Activated T-helper 1 cell treated with anti-CD3 and anti-CD28 coated beads, Interleukin-2, amount 50 U/mL, for 16 hours (primary cell): ENCODE results near the gene ITGB6.
"Not testable (repeated sequence)": the region's sequence is repeated elsewhere in the genome, so short reads cannot be mapped to it uniquely, and the experiment has no call there.

ENCODE experiments used
- DNase-seq, 2 donors: peaks; one replicate each; pipeline ENCODE4 v3.0.0-alpha.2; 2020; ENCODE audit warnings: low read depth in 1 of 2, low spot score in 1 of 2

Gene ITGB6

DNA sequence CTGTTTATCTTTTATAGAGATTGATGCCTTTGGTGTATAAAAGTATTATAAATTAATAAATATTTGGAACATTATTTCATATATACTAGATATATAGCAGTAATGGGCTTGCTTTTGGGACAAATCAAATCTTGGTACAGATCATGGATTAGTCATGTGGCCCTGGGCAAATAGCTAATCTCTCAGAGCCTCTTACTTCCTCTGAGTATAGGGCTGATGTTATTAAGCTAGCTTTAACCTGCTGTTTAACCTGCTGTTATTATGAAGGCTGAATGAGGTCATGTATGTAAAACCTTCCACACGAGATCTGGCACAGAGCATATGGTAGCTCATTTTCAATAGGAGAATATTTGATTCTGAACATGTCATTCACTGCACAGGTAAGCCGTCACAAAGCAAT lies 5.7 kb downstream of the ITGB6 start:
- DNase-seq = no peak

DNA sequence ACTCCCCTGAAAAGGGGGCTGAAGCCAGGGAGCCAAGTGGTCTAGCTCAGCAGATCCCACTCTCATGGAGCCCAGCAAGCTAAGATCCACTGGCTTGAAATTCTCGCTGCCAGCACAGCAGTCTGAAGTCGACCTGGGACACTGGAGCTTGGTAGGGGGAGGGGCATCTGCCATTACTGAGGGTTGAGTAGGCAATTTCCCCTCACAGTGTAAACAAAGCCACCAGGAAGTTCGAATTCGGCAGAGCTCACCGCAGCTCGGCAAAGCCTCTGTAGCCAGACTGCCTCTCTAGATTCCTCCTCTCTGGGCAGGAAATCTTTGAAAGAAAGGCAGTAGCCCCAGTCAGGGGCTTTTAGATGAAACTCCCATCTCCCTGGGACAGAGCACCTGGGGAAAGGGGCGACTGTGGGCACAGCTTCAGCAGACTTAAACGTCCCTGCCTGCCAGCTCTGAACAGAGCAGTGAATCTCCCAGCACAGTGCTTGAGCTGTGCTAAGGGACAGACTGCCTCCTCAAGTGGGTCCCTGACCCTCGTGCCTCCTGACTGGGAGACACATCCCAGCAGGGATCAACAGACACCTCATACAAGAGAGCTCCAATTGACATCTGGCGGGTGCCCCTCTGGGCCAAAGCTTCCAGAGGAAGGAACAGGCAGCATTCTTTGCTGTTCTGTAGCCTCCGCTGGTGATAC lies 18.8 kb downstream of the ITGB6 start:
- not testable (repeated sequence) for DNase-seq

DNA sequence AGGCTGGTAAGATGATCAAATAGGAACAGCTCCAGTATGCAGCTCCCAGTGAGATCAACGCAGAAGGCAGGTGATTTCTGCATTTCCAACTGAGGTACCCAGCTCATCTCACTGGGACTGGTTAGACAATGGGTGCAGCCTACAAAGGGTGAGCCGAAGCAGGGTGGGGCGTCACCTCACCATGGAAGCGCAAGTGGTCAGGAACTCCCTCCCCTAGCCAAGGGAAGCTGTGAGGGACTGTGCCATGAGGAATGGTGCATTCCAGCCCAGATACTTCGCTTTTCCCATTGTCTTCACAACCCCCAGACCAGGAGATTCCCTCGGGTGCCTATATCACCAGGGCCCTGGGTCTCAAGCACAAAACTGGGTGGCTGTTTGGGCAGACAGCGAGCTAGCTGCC lies 19.4 kb downstream of the ITGB6 start:
- DNase-seq = not testable (repeated sequence)

DNA sequence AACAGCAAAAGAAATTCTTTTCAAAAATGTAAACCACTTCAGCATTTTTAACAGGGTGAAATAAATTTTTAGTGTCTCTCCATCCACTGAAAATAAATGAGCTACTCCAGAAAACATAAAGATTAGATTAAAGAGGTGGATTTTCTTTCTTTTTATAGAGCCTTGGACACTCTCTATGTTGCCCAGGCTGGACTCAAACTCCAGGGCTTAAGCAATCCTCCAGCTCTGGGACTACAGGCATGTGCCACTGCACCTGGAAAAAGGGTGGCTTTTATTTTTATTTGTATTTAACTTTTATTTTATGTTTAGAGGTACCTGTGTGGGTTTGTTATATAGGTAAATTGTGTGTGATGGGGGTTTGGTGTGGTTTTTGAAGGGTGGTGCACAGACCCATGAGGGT lies 19.9 kb downstream of the ITGB6 start:
- DNase-seq = no peak

DNA sequence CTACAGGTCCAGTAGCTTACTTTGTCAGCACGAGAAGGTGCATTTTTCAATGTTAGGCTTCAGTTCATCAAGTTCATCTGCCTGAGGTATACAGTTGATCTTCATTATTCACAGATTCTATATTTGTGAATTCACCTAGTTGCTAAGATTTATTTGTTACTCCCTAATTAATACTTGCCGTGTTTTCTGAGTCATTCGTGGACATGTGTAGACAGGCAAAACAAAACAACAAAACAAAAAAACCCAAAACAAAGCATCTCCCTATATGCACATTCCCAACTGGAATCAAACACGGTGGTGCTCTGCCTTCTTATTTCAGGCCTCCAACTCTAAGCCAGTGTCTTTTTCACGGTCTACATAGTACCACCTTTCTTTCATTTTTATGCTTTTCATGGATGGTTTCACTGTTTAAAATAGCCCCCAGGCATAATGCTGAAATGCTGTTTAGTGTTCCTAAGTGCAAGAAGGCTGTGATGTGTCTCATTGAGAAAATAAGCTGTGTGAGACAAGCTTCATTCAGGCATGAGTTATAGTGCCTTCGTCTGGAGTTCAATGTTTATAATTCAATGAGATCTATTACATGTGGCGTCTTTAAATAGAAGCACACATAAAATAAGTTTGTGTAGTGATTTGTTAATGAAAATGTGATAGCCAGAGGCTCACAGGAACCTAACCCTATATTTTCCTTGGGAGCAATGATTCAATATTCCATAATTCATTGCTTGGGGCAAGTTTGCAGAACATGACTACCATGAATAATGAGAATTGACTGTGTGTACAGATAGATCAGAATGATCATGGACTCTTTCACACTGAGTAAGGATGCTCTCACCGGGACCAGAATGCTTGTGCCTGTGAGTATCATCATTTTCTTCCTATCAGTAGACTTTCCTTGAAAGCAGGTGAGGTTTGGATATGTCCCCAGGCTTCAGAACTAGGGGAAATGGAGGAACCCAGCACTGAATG lies 24.6 kb downstream of the ITGB6 start:
- DNase-seq = no peak

DNA sequence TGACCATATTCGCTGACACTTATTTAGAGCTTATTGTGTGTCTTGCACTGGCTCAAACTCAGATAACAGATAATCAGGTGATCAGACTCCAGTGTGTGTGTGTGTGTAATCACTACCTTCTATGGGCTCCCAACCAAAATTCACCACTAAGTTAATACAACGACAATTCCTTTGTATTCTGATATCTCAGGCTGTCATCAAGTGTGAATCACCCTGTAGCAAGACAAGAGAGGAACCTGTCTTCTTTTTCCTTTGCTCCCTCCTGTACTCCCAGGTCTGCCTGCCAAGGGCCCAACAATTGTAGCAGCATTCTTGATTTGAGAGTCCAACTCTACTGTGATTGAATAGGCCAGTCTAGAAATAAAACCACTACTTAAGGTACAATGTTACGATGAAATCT lies 25.8 kb downstream of the ITGB6 start:
- DNase-seq = no peak

DNA sequence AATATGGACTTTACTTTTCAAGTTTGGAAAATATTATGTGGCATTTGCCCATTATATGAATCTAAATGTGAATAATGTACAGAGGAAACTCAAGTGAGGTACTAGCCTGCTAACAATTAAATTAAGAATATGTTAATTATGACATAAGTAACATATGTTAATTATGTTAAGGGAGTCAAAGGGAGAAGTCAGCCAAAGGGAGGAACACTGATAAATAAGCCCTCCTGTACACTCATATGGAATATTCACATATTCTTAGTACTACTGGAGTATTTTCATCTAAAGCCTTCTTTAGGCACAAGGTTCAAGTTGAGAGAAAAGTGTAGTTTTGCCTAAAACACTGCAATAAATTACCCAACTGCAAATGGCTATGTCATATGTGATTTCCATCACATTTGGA lies 30.1 kb downstream of the ITGB6 start:
- DNase-seq = no peak

DNA sequence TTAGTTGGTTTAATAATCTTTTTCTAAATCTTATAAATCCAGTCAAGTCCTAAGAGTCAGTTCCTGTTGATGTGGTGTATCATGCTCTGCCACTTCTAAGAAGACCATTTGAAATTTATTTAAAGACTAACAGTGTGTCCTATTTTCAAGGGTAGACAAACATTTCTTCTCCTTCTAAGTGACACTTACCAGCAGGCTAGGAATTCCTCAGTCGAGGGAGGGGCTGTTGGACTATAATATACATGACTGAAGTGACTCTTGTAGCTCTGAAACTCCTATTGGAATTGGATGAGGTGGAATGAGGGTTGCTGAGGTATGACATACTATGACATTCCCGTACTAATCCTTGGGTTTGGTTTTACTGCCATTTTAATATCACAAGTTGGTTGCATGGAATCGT lies 30.6 kb downstream of the ITGB6 start:
- no peak for DNase-seq

DNA sequence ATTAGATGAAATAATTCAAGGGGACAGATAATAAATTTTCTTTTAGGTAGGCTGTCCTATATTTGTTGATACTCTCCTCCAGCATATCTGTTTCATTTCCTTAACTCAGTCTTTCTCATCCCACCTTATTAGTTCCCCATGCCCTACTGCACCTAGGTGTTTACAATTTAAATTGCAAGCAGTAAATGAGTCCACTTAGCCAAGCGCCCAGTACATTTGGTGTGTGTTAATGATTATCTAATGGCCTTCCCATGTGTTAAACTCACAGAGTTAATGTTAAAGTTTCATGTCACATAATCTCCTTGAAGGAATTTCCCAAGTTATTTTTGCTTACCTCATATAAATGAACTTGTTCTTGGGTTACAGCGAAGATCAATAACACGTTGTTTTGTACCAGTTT lies 31.2 kb downstream of the ITGB6 start:
- no peak for DNase-seq

DNA sequence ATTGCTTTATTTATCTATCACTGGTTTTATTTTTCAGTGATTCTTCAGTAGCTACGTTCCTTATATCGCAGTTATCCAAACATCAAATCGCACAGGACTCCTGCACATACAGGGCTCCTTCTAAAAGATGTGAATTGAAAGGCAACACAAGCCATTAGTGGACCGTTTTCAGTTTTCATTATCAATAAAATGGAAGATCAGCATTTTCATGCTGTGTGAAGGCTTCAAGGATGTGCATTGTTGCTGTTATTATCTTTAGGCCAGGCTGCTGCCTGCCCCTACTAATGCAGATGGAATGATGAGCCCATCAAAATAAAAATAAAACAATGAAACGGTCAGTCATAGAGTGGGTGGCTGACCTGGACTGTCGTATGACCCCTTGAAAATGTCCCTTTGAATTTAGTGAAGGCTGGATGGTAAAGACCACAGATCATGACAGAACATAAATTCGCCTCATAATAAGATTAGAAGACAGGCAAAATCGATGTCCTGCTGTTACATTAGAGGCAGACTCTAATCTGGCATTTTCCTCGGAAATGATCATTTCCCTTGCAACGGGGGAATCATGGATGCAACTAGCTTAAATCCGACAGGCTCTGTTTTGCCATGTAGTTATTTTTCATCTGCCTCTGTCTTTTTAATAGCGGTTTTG lies 32.9 kb downstream of the ITGB6 start:
- DNase-seq = no peak

DNA sequence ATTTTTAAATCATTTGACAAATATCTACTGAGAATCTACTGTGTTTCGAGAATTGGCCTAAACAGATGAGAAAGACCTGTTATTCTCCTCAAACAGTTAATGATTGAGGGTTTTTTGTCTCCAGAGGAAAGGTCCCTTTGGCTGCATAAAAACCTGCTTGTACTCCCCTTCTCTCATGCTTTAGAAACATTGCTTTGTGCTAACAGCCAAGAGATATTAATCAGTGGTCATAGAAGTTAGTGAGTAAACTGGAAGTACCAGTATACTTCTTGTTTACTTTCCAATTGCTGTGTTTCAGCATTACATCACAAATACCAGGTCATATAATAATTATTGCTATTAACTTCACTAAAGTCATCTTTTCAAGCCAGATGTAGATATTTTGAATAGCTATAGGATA lies 34.1 kb downstream of the ITGB6 start:
- no peak for DNase-seq

DNA sequence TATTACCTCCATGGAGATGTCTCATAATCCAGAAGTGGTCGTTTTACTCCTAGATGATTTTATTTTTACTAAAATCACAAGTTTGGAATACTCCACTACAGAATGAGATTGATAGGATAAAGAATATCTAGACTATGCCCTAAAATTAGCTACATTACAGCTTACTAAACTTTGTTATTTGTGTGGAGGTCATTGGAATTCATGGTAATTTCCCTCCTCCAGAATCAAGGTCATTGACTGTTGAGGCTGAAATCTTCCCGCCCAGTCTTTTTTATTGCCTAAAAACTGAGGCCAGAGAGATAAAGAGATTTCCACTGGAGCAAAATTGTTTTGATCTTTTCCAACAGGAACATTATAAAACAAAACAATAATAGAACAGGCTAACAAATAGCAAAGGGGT lies 35.0 kb downstream of the ITGB6 start:
- no peak for DNase-seq

DNA sequence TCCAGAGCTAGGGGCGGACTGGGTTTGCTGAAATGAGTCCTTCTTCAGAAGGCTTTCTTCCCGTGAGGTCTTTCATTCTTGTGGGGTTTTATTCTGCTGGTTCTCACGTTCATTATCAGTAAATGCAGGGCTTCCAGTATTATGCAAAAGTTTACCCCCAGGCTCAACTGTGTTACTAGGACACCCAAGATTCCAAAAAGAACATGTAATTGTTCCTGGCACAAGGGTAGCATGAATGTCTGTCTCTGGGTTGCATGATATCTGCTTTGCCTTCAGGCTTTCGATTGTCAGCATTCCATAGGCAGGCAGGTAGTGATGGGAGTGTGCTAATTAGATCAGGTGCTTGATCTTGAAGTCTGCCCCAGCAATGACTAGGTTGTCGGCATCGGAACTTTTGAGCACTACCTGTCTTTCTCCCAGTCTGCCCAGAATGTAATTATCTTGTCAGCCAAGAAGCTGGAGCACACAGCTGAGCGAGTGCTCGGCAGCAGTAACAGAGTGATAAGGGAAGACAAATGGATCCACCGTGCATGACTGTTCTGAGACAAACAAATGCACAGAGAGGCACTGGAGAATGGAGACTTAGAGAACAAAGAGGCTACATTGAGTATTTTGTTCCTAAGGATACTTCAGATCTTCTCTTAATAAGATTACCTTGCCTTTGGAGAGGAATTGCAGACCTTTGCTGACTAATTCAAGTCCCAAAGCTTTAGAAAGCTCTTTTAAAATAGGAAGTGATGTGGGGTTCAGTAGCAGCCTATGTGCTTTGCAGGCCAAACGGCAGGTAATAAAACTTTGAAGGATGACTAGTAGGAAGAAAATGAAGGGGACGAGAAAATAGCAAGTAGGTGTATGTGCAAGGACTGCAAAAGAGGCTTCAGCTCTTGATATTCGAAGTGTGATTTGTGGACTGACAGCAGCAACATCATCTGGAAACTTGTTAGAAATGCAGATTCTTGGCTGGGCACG lies 41.9 kb downstream of the ITGB6 start:
- DNase-seq = no peak

DNA sequence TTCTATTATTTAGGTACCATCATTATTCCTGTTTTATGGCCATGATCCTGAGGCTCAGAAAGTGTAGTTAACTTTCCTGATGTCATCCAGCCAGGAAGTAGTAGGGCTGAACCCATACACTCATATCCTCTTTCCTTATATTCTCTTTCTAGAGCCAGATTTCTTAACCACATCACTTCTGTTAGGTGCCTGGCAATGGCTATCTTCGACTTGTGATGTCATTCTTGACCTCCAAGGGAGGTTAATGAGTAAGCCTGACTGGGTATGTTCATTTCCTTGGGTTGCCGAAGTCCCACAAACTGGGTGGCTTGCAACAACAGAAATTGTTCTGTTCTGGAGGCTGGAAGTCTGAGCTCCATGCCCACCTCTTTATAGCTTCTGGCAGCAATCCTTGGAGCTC lies 43.4 kb downstream of the ITGB6 start:
- no peak for DNase-seq

DNA sequence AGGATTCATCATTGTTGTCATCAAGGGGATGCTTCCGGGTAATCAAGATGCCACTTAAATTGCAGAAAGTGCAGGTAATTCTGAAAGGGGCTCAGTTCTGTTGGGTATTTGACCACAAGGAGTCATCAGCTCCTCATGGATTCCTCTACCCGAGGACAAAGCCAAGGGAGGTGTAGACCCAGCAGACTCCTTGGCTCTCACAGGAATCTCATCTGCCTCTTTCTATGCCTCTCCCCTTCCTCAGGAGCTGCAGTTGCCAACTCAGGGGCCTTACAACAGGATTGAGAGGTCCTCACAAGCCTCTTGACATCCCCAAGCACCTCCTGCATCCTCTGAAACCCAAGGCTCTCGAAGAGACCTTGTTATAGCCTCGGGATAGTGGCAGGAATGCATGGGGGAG lies 44.0 kb downstream of the ITGB6 start:
- DNase-seq = no peak

DNA sequence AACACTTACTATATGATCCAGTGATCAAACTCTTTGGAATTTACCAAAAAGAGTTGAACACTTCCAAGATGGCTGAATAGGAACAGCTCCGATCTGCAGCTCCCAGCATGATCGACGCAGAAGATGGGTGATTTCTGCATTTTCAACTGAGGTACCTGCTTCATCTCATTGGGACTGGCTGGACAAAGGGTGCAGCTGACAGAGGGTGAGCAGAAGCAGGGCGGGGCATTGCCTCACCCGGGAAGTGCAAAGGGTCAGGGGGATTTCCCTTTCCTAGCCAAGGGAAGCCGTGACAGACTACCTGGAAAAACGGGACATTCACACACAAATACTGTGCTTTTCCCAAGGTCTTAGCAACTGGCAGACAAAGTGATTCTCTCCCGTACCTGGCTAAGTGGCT lies 51.7 kb downstream of the ITGB6 start:
- DNase-seq = not testable (repeated sequence)

DNA sequence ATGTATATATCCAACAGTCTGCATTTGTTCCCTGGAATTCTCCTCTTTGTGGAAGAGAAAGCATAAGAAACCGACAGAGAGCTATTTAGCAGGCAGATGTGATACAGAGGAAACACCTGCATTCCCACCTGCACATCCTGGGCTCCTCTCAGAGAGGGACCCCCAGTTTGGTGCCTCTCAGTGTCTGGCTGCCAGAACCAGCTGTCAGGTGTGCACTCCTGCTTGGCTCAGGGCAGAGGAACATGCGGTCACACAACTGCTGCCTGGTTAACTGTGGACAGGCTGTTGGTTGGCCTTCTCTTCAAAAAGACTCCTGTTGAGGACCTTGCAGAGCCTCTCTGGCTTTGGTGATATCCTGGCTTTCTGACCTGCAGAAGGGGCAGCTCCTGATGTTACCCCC lies 54.6 kb downstream of the ITGB6 start:
- DNase-seq = no peak

DNA sequence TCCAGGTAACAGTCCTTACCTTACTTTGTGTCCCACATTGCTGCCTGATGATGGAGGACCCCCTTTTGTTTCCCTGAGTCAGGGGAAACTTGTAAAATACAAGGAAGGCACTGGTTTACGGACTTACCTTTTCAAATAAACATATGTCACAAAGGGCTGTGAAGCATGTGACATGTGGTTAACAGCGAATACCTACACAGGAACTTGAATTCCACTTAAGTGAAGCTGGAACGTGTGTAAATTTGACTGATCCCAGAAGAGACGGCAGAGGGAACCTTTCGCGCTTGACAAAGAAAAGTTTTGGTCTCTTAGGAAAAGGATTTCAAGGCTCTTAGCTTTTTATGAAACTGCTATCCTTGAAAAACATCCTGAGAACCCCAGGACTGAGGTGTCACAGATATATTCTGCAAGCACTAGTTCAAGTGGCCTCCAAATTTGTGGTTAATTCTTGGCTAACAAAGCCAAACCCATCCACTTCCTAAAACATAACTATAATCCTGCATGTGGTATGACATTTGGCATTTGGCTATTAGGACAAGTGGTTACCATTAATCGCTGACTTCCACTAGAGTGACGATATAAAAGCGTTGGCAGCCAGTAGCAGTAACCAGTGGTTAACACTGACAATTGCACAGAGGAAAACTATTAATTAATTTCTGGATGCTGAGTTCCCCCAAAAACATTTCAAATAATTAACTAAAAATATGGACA lies 55.6 kb downstream of the ITGB6 start:
- DNase-seq = no peak

DNA sequence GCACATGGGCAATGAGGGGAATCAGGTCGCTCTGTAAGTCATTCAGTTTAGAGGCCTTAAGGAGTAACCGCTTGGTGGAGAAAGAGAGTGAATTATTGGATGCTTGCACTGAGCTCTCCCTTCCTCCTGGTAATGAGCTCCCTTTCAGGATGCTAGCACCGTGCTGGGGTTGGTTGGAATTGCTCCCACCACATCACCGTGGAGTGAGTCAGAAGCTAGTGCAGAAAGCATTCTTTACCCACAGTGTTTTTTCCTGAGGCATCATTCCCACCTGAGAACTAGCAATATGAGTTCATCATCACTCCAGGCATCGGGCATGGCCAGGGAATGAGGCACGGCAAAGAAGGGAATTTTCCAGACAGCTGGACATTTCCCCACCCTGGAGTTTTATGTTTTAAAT lies 57.6 kb downstream of the ITGB6 start:
- no peak for DNase-seq

DNA sequence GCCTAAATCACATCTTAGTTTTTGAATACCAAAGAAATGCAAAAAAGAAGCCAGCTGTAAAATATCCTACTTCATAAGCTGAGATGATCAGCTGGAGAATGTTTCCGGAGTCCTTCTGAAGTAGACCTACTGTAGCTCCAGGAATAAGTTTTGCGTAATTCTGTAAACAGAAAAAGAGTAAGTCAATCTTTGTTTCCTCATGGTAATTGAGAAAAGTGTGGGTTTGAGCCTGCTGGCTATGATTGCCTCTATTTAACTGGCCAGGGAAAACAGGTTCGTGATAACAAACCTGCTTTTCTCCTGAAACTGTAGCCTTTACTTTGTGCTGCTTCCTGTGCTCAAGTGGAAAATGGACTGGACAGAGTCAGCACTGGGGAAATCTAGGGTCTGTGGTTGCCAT lies 58.2 kb downstream of the ITGB6 start:
- DNase-seq = no peak
